ENCODE data around the gene SKIC3. TPM values are rescaled to one million over a fixed set of nuclear protein-coding genes. Genes with fewer than 3 reads are reported as not detected.

Gene SKIC3
- total and polyA plus RNA-seq, 2 of the 13 experiments (the other 11 are each of a cell fraction or from before 2014, with no cell fraction given), result 36.9 to 61.5 TPM

DNA sequence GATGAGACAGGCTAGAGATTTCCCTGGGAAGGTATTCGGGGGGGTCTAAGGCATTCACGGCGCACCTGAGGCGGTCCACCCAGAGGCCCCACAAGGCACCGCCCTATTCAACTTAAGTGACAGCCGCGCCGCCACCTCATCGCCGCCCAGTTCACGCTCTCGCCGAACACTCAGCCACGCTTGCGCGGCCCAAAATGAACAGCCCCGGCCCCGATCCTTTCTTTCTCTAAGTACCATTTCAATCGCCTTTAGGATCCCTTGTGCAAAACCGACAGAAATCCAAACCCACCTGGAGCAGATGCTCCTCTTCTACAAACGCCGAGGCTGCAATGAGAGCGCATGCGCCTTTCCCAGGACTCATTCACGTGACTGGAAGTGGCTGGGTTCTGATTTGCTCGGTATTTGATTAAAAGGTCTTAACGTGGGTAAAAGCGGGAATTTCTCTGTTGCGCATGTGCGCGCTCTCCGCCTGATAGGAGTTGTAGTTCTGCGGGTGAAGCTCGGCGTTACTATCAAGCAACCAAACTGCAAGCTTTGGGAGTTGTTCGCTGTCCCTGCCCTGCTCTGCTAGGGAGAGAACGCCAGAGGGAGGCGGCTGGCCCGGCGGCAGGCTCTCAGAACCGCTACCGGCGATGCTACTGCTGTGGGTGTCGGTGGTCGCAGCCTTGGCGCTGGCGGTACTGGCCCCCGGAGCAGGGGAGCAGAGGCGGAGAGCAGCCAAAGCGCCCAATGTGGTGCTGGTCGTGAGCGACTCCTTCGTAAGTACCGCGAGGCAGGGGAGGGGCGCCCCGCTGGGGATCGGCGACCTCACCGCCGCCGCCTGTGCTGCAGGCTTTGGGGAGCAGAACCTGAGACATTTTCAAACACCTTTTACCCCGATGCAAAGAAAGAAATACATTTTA is at the start of gene SKIC3, which contains the start of gene ARSK (continued):
- TF ChIP-seq, protein P1, sequence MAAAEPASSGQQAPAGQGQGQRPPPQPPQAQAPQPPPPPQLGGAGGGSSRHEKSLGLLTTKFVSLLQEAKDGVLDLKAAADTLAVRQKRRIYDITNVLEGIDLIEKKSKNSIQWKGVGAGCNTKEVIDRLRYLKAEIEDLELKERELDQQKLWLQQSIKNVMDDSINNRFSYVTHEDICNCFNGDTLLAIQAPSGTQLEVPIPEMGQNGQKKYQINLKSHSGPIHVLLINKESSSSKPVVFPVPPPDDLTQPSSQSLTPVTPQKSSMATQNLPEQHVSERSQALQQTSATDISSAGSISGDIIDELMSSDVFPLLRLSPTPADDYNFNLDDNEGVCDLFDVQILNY (CRISPR knock-in tag; conservative IDR thresholded peaks at IDR 0.05), result peak; percentile 73; the same call in 1 of the 2 replicates
- TF ChIP-seq ZNF782 (CRISPR knock-in tag; IDR thresholded peaks at IDR 0.05; ENCODE audit: borderline replicate concordance) (no peak; the same call in 1 of the 2 replicates), ZNF468 (CRISPR knock-in tag; IDR thresholded peaks at IDR 0.05) (no peak), ZNF547 (CRISPR knock-in tag; IDR thresholded peaks at IDR 0.05) (peak; percentile 54; the same call in 1 of the 2 replicates), KLF16 (CRISPR knock-in tag; IDR thresholded peaks at IDR 0.05) (peak in 1 of 2 experiments; percentile 61; a peak in 2 of 4 replicates), HDAC2 (CRISPR knock-in tag; IDR thresholded peaks at IDR 0.05) (peak; percentile 72), ZKSCAN1 (IDR thresholded peaks at IDR 0.05; ENCODE audit: low read length) (no peak), ZNF709 (CRISPR knock-in tag; IDR thresholded peaks at IDR 0.05) (peak; percentile 85), ZNF296 (CRISPR knock-in tag; conservative IDR thresholded peaks at IDR 0.05) (no peak), ZMYM4 (CRISPR knock-in tag; IDR thresholded peaks at IDR 0.05) (peak; percentile 93), MATR3 (CRISPR knock-in tag; IDR thresholded peaks at IDR 0.05) (no peak), SATB2 (CRISPR knock-in tag; IDR thresholded peaks at IDR 0.05) (no peak), SNAI1 (CRISPR knock-in tag; IDR thresholded peaks at IDR 0.05; ENCODE audit: borderline replicate concordance) (no peak; the same call in 1 of the 2 replicates), CREB1 (IDR thresholded peaks at IDR 0.05) (no peak), CREB1 (CRISPR knock-in tag; IDR thresholded peaks at IDR 0.05) (peak; percentile 61; the same call in 1 of the 2 replicates), ZNF335 (CRISPR knock-in tag; IDR thresholded peaks at IDR 0.05) (no peak)
- TF ChIP-seq, protein P2, sequence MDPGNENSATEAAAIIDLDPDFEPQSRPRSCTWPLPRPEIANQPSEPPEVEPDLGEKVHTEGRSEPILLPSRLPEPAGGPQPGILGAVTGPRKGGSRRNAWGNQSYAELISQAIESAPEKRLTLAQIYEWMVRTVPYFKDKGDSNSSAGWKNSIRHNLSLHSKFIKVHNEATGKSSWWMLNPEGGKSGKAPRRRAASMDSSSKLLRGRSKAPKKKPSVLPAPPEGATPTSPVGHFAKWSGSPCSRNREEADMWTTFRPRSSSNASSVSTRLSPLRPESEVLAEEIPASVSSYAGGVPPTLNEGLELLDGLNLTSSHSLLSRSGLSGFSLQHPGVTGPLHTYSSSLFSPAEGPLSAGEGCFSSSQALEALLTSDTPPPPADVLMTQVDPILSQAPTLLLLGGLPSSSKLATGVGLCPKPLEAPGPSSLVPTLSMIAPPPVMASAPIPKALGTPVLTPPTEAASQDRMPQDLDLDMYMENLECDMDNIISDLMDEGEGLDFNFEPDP (CRISPR knock-in tag; conservative IDR thresholded peaks at IDR 0.05), result no peak
- TF ChIP-seq, protein P3, sequence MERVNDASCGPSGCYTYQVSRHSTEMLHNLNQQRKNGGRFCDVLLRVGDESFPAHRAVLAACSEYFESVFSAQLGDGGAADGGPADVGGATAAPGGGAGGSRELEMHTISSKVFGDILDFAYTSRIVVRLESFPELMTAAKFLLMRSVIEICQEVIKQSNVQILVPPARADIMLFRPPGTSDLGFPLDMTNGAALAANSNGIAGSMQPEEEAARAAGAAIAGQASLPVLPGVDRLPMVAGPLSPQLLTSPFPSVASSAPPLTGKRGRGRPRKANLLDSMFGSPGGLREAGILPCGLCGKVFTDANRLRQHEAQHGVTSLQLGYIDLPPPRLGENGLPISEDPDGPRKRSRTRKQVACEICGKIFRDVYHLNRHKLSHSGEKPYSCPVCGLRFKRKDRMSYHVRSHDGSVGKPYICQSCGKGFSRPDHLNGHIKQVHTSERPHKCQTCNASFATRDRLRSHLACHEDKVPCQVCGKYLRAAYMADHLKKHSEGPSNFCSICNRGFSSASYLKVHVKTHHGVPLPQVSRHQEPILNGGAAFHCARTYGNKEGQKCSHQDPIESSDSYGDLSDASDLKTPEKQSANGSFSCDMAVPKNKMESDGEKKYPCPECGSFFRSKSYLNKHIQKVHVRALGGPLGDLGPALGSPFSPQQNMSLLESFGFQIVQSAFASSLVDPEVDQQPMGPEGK (CRISPR knock-in tag; IDR thresholded peaks at IDR 0.05), result peak; percentile 69
- TF ChIP-seq, protein P4, sequence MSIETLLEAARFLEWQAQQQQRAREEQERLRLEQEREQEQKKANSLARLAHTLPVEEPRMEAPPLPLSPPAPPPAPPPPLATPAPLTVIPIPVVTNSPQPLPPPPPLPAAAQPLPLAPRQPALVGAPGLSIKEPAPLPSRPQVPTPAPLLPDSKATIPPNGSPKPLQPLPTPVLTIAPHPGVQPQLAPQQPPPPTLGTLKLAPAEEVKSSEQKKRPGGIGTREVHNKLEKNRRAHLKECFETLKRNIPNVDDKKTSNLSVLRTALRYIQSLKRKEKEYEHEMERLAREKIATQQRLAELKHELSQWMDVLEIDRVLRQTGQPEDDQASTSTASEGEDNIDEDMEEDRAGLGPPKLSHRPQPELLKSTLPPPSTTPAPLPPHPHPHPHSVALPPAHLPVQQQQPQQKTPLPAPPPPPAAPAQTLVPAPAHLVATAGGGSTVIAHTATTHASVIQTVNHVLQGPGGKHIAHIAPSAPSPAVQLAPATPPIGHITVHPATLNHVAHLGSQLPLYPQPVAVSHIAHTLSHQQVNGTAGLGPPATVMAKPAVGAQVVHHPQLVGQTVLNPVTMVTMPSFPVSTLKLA (IDR thresholded peaks at IDR 0.05), result peak; percentile 60
- TF ChIP-seq, protein P5, sequence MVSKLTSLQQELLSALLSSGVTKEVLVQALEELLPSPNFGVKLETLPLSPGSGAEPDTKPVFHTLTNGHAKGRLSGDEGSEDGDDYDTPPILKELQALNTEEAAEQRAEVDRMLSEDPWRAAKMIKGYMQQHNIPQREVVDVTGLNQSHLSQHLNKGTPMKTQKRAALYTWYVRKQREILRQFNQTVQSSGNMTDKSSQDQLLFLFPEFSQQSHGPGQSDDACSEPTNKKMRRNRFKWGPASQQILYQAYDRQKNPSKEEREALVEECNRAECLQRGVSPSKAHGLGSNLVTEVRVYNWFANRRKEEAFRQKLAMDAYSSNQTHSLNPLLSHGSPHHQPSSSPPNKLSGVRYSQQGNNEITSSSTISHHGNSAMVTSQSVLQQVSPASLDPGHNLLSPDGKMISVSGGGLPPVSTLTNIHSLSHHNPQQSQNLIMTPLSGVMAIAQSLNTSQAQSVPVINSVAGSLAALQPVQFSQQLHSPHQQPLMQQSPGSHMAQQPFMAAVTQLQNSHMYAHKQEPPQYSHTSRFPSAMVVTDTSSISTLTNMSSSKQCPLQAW (CRISPR knock-in tag; IDR thresholded peaks at IDR 0.05), result peak; percentile 86
